Colonic mucosa (tissue), 4 donors: ENCODE results near the gene NR2C1. TPM values are rescaled to one million over a fixed set of nuclear protein-coding genes. Genes with fewer than 3 reads are reported as not detected.
A peak's percentile ranks its signal among the peaks of the same experiment; 100 is the strongest.
"Not testable (repeated sequence)": the region's sequence is repeated elsewhere in the genome, so short reads cannot be mapped to it uniquely, and the experiment has no call there.

ENCODE experiments used
- DNase-seq: peaks from one replicate; pipeline ENCODE4 v3.0.0-alpha.2; 2020
- H3K27ac ChIP-seq: fragments of 200-600 bp; one replicate; pipeline ENCODE4 v1.8.0; 2021
- H3K27me3 ChIP-seq: fragments of 200-600 bp; one replicate; pipeline ENCODE4 v1.8.0; 2021
- H3K36me3 ChIP-seq: fragments of 200-600 bp; one replicate; pipeline ENCODE4 v1.8.0; 2021
- H3K4me1 ChIP-seq: fragments of 200-600 bp; one replicate; pipeline ENCODE4 v1.8.0; 2021; ENCODE audit warnings: mild to moderate bottlenecking
- H3K4me3 ChIP-seq: fragments of 200-600 bp; one replicate; pipeline ENCODE4 v1.8.0; 2021
- H3K9ac ChIP-seq, 2 donors: one replicate each; pipeline ENCODE4 v1.7.0; 2013; ENCODE audit warnings: control low read depth in 2 of 2, low read depth in 2 of 2, low read length in 2 of 2
- H3K9me3 ChIP-seq: fragments of 200-600 bp; one replicate; pipeline ENCODE4 v1.8.0; 2021
- intact Hi-C: fragments of 100-400 bp; cut with DNase I; formaldehyde crosslinking; loops from one replicate; pipeline ENCODE4 v1.14.1; 2022
- total RNA-seq, 2 donors: library from RNA; stranded (reverse); fragmentation: NEBNext Ultra II Directional in 1 of 2; extraction: Animal tissue kit (Norgen Biotek cat#: 25700) in 1 of 2; gene quantifications; one replicate each; pipeline ENCODE4 v1.2.1, GENCODE V29; 2021
- TF ChIP-seq, protein P1 (sequence below): fragments of 200-600 bp; IDR thresholded peaks from one replicate; pipeline ENCODE4 v1.8.0; 2022; ENCODE audit warnings: antibody characterized with exemption, mild to moderate bottlenecking
- donor health status: healthy.
- donor health status: DM: no; HTN: no; CAD: no.
- donor health status: DM: no; HTN: no; CAD: no.

The NR2C1 gene
- total RNA-seq, 2 donors from 2014 or later, result 25.7 to 30.0 TPM

DNA sequence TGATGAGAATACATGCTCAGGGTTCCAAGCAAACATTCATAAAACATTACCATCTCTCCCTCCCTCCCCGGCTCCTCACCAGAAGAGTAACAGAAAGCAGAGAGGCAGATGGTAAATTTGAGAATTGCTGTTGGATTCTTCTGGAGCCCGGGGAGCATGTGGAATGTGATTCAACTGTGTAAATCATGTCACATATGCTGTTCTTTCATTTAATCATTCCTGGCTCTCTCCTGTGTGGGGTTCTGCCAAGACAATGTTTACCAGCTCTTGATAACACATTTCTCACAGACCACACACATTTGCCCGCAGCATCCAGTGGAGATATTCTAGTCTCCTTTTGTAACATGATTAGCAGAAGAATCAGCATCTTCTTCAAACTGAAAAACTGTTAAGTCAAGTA, 23.4 kb upstream of the NR2C1 start:
- Histone ChIP-seq H3K4me1 (no peaks in the 10 kb centered on the region), H3K9me3 (no peaks in the 10 kb centered on the region), H3K4me3 (no peak overlapping the region), H3K36me3 (no peaks in the 10 kb centered on the region), H3K27me3 (no peaks in the 10 kb centered on the region), H3K9ac (no peak overlapping the region), H3K27ac (no peak overlapping the region)
- TF ChIP-seq, protein P1, sequence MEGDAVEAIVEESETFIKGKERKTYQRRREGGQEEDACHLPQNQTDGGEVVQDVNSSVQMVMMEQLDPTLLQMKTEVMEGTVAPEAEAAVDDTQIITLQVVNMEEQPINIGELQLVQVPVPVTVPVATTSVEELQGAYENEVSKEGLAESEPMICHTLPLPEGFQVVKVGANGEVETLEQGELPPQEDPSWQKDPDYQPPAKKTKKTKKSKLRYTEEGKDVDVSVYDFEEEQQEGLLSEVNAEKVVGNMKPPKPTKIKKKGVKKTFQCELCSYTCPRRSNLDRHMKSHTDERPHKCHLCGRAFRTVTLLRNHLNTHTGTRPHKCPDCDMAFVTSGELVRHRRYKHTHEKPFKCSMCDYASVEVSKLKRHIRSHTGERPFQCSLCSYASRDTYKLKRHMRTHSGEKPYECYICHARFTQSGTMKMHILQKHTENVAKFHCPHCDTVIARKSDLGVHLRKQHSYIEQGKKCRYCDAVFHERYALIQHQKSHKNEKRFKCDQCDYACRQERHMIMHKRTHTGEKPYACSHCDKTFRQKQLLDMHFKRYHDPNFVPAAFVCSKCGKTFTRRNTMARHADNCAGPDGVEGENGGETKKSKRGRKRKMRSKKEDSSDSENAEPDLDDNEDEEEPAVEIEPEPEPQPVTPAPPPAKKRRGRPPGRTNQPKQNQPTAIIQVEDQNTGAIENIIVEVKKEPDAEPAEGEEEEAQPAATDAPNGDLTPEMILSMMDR, result no peak
- intact Hi-C loops, result no loop called here
- peak; percentile 28 for DNase-seq

- Histone ChIP-seq H3K4me3 (no peak overlapping the region), H3K36me3 (no peaks in the 10 kb centered on the region), H3K4me1 (no peaks in the 10 kb centered on the region), H3K9me3 (no peaks in the 10 kb centered on the region), H3K27ac (no peak overlapping the region), H3K27me3 (no peaks in the 10 kb centered on the region), H3K9ac (no peak overlapping the region)
- no peak for DNase-seq
- intact Hi-C loops, result no loop called here
- TF ChIP-seq, protein P1, result no peak
Observed at GRCh38 chr12:95096378-95096777, 23.0 kb upstream of the NR2C1 start.

- H3K4me3 ChIP-seq, H3K9me3 ChIP-seq, H3K36me3 ChIP-seq, intact Hi-C loops, H3K27ac ChIP-seq, DNase-seq, H3K27me3 ChIP-seq, H3K9ac ChIP-seq, H3K4me1 ChIP-seq: not testable (repeated sequence)
Observed at GRCh38 chr12:95095866-95096265, 22.4 kb upstream of the NR2C1 start.

GRCh38 chr12:95089462-95089861, 16.0 kb upstream of the NR2C1 start:
- Histone ChIP-seq H3K27me3 (no peaks in the 10 kb centered on the region), H3K4me3 (no peak overlapping the region), H3K27ac (no peak overlapping the region), H3K9ac (no peak overlapping the region), H3K36me3 (no peaks in the 10 kb centered on the region), H3K4me1 (no peaks in the 10 kb centered on the region), H3K9me3 (no peaks in the 10 kb centered on the region)
- no peak for DNase-seq
- intact Hi-C loops, result no loop called here
- TF ChIP-seq, protein P1, result no peak

- H3K27ac ChIP-seq, result no peak overlapping the region
- peaks cover 3% of the 10 kb centered on the region for H3K4me1 ChIP-seq
- DNase-seq, result no peak
- TF ChIP-seq, protein P1, result no peak
- intact Hi-C loops, result no loop called here
- no peak overlapping the region for H3K9ac ChIP-seq
- no peaks in the 10 kb centered on the region for H3K9me3 ChIP-seq
- no peak overlapping the region for H3K4me3 ChIP-seq
- no peaks in the 10 kb centered on the region for H3K36me3 ChIP-seq
- H3K27me3 ChIP-seq, result no peaks in the 10 kb centered on the region
Observed at GRCh38 chr12:95088379-95088778, 15.0 kb upstream of the NR2C1 start.

GRCh38 chr12:95085612-95086011, 12.2 kb upstream of the NR2C1 start:
- Histone ChIP-seq H3K27me3 (no peaks in the 10 kb centered on the region), H3K36me3 (no peaks in the 10 kb centered on the region), H3K4me3 (no peak overlapping the region), H3K9ac (no peak overlapping the region), H3K4me1 (peaks cover 6% of the 10 kb centered on the region), H3K27ac (no peak overlapping the region), H3K9me3 (no peaks in the 10 kb centered on the region)
- no peak for DNase-seq
- intact Hi-C loops, result no loop called here
- TF ChIP-seq, protein P1, result no peak
